Measurements from ENCODE around the gene RDH8. TPM values are rescaled to one million over a fixed set of nuclear protein-coding genes. Genes with fewer than 3 reads are reported as not detected.

RDH8 gene
- total and polyA plus RNA-seq, 2 donors (not counting 1 experiment from before 2014, with no cell fraction given), result 0.06 TPM; not detected in 1

DNA sequence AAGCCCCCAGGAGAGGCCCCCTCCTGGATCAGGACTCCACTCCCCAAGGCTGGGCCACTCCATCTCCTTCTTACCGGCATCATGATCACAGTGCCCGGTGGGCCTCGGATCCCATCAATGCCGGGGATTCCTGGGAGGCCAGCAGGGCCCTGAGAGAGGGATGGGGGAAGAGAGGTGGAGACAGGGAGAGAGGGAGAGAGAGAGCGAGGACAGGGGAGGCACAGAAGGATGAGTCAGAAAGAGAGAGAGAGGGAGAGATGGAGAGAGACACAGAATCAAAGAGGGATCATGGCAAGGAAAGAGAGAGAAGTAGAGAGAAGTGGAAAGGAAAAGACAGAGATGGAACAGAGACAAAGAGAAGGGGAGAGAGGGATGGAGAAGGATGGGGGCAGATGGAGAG, 16.7 kb upstream of the RDH8 start:
- H3K27me3 ChIP-seq (ENCODE audit: control insufficient read depth, insufficient read depth, low read length), result no peaks in the 10 kb centered on the region
- no peak overlapping the region for H3K4me3 ChIP-seq (replicated peaks in 1 of 4; ENCODE audit: control extremely low read depth in 1 of 4, insufficient read depth in 1 of 4, low read depth in 3 of 4, low read length in 4 of 4)
- no peak overlapping the region for H3K27ac ChIP-seq (ENCODE audit: insufficient read depth, low read length)
- H2AFZ ChIP-seq (ENCODE audit: low read length), result no peak overlapping the region
- DNase-seq (ENCODE audit: low read depth in 2 of 2), result peak; percentile 17 to 47
- no peak overlapping the region for H3K9ac ChIP-seq (ENCODE audit: insufficient read depth, low read length)
- no peak overlapping the region for H3K4me2 ChIP-seq (ENCODE audit: extremely low read depth, insufficient read depth, low read length)
- no peaks in the 10 kb centered on the region for H3K79me2 ChIP-seq (ENCODE audit: control insufficient read depth, insufficient read depth, low read length)
- no peaks in the 10 kb centered on the region for H3K4me1 ChIP-seq (ENCODE audit: control insufficient read depth, extremely low read depth, insufficient read depth, low read length)
- no peaks in the 10 kb centered on the region for H4K20me1 ChIP-seq (ENCODE audit: control insufficient read depth, extremely low read depth, insufficient read depth, low read length)
- no peaks in the 10 kb centered on the region for H3K9me3 ChIP-seq (ENCODE audit: control insufficient read depth, insufficient read depth, low read depth, low read length)
- TF ChIP-seq EZH2 (IDR thresholded peaks at IDR 0.05; ENCODE audit: low read length, missing control alignments), result no peak
- TF ChIP-seq, protein P1, sequence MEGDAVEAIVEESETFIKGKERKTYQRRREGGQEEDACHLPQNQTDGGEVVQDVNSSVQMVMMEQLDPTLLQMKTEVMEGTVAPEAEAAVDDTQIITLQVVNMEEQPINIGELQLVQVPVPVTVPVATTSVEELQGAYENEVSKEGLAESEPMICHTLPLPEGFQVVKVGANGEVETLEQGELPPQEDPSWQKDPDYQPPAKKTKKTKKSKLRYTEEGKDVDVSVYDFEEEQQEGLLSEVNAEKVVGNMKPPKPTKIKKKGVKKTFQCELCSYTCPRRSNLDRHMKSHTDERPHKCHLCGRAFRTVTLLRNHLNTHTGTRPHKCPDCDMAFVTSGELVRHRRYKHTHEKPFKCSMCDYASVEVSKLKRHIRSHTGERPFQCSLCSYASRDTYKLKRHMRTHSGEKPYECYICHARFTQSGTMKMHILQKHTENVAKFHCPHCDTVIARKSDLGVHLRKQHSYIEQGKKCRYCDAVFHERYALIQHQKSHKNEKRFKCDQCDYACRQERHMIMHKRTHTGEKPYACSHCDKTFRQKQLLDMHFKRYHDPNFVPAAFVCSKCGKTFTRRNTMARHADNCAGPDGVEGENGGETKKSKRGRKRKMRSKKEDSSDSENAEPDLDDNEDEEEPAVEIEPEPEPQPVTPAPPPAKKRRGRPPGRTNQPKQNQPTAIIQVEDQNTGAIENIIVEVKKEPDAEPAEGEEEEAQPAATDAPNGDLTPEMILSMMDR (conservative IDR thresholded peaks at IDR 0.05 in 1 of 2, IDR thresholded peaks at IDR 0.05 in 1 of 2; ENCODE audit: low read depth in 1 of 2, low read length in 2 of 2), result no peak
- H3K36me3 ChIP-seq (ENCODE audit: control insufficient read depth, insufficient read depth, low read length), result no peaks in the 10 kb centered on the region

DNA sequence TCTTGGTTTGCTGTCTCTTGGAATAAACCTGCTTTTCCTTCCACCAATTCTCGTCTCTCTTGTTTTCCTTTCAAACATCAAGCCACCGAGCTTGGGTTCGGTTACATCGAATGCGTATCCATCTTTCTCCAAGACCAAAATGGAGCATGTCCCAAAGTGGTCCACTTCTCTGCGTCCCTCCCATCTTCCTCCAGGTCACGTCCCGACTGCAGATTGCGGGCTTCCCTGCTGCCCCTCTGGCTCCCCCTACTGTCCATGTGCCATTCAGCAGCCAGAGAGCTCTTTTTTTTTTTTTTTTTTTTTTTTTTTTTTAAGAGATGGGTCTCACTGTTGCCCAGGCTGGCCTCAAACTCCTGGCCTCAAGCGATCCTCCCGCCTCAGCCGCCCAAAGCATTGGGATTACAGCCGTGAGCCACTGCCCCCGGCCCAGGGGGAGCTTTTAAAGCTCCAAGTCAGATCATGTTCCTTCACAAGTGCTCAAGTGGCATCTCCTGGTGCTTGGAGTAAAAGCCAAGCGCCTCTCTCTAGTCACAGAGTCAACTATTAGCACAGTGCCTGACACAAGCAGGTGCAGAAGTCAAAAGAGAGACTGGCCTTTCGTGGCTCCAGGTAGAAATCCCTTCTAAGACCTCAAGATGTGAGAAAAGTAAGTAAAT, 13.0 kb upstream of the RDH8 start:
- Histone ChIP-seq H4K20me1 (ENCODE audit: control insufficient read depth, extremely low read depth, insufficient read depth, low read length) (no peaks in the 10 kb centered on the region), H3K36me3 (ENCODE audit: control insufficient read depth, insufficient read depth, low read length) (peaks cover 2% of the 10 kb centered on the region), H3K27me3 (ENCODE audit: control insufficient read depth, insufficient read depth, low read length) (no peaks in the 10 kb centered on the region), H3K9ac (ENCODE audit: insufficient read depth, low read length) (no peak overlapping the region), H3K9me3 (ENCODE audit: control insufficient read depth, insufficient read depth, low read depth, low read length) (no peaks in the 10 kb centered on the region), H3K27ac (ENCODE audit: insufficient read depth, low read length) (no peak overlapping the region), H3K4me3 (replicated peaks in 1 of 4; ENCODE audit: control extremely low read depth in 1 of 4, insufficient read depth in 1 of 4, low read depth in 3 of 4, low read length in 4 of 4) (no peak overlapping the region), H3K4me2 (ENCODE audit: extremely low read depth, insufficient read depth, low read length) (no peak overlapping the region), H2AFZ (ENCODE audit: low read length) (no peak overlapping the region), H3K4me1 (ENCODE audit: control insufficient read depth, extremely low read depth, insufficient read depth, low read length) (no peaks in the 10 kb centered on the region), H3K79me2 (ENCODE audit: control insufficient read depth, insufficient read depth, low read length) (no peaks in the 10 kb centered on the region)
- no peak for TF ChIP-seq EZH2 (IDR thresholded peaks at IDR 0.05; ENCODE audit: low read length, missing control alignments)
- TF ChIP-seq, protein P1 (conservative IDR thresholded peaks at IDR 0.05 in 1 of 2, IDR thresholded peaks at IDR 0.05 in 1 of 2; ENCODE audit: low read depth in 1 of 2, low read length in 2 of 2), result peak; percentile 88 to 90
- peak; percentile 49 to 72 for DNase-seq (ENCODE audit: low read depth in 2 of 2)

DNA sequence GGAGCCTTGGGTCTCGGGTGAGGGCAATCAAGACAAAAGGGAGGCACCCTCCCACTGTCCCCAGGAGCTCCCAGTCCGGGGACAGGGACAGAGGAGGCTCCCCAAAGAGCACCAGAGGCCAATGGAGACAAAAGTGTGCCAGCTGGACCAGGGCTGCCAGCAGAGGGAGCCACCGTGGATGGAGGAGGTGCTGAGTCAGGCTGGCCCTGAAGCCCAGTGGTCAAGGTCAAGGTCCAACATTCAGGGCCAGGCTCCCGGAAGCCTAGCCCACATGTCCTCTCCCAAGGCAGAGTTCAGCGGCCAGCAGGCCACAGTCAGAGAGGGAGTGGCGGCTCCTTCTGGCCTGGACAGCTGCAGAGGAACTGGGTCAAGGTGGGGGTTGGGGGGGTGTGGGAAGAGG, 11.4 kb upstream of the RDH8 start:
- peak in 1 of 2 donors; percentile 17 for DNase-seq (ENCODE audit: low read depth in 2 of 2)
- peaks cover 2% of the 10 kb centered on the region for H3K4me1 ChIP-seq (ENCODE audit: control insufficient read depth, extremely low read depth, insufficient read depth, low read length)
- no peak overlapping the region for H2AFZ ChIP-seq (ENCODE audit: low read length)
- peaks cover 2% of the 10 kb centered on the region for H3K36me3 ChIP-seq (ENCODE audit: control insufficient read depth, insufficient read depth, low read length)
- no peak overlapping the region for H3K9ac ChIP-seq (ENCODE audit: insufficient read depth, low read length)
- H3K9me3 ChIP-seq (ENCODE audit: control insufficient read depth, insufficient read depth, low read depth, low read length), result no peaks in the 10 kb centered on the region
- no peaks in the 10 kb centered on the region for H4K20me1 ChIP-seq (ENCODE audit: control insufficient read depth, extremely low read depth, insufficient read depth, low read length)
- H3K4me2 ChIP-seq (ENCODE audit: extremely low read depth, insufficient read depth, low read length), result no peak overlapping the region
- no peak overlapping the region for H3K4me3 ChIP-seq (replicated peaks in 1 of 4; ENCODE audit: control extremely low read depth in 1 of 4, insufficient read depth in 1 of 4, low read depth in 3 of 4, low read length in 4 of 4)
- no peak overlapping the region for H3K27ac ChIP-seq (ENCODE audit: insufficient read depth, low read length)
- H3K27me3 ChIP-seq (ENCODE audit: control insufficient read depth, insufficient read depth, low read length), result no peaks in the 10 kb centered on the region
- TF ChIP-seq, protein P1 (conservative IDR thresholded peaks at IDR 0.05 in 1 of 2, IDR thresholded peaks at IDR 0.05 in 1 of 2; ENCODE audit: low read depth in 1 of 2, low read length in 2 of 2), result peak; percentile 35 to 49
- TF ChIP-seq EZH2 (IDR thresholded peaks at IDR 0.05; ENCODE audit: low read length, missing control alignments), result no peak
- no peaks in the 10 kb centered on the region for H3K79me2 ChIP-seq (ENCODE audit: control insufficient read depth, insufficient read depth, low read length)

Data from fibroblast of lung (primary cell).